Central memory CD8-positive, alpha-beta T cell (primary cell): ENCODE data around the gene RBM4B.

Experiments used
- ATAC-seq: fragments of 150-1000 bp; cut with Tn5 transposase; replicated peaks from 2 replicates; pipeline ENCODE4 v1.10.0; 2022; ENCODE audit warnings: mild to moderate bottlenecking, moderate FRiP score, moderate number of reproducible peaks; ENCODE audit not compliant: poor library complexity, severe bottlenecking; ENCODE audit errors: extremely low read depth
- DNase-seq, 2 donors: peaks; one replicate each; pipeline ENCODE4 v3.0.0; 2021; ENCODE audit warnings: low spot score in 2 of 2
- H3K27ac Mint-ChIP-seq: one replicate; pipeline ENCODE4 v1.8.0; 2022; ENCODE audit warnings: low read depth, mild to moderate bottlenecking, moderate library complexity, mixed read lengths
- H3K27me3 Mint-ChIP-seq: one replicate; pipeline ENCODE4 v1.8.0; 2022; ENCODE audit warnings: mixed read lengths
- H3K36me3 Mint-ChIP-seq: one replicate; pipeline ENCODE4 v1.8.0; 2022; ENCODE audit warnings: mild to moderate bottlenecking, moderate library complexity, mixed read lengths; ENCODE audit not compliant: insufficient read depth
- H3K4me1 Mint-ChIP-seq: one replicate; pipeline ENCODE4 v1.8.0; 2022; ENCODE audit warnings: mixed read lengths
- H3K4me3 Mint-ChIP-seq: one replicate; pipeline ENCODE4 v1.8.0; 2022; ENCODE audit warnings: mild to moderate bottlenecking, moderate library complexity, mixed read lengths
- H3K9me3 Mint-ChIP-seq: one replicate; pipeline ENCODE4 v1.8.0; 2022; ENCODE audit warnings: mixed read lengths

Gene RBM4B

GRCh38 chr11:66639066-66639813 is 38.4 kb downstream of the RBM4B start:
- ATAC-seq (peak; percentile 15), DNase-seq (peak in 1 of 2 donors; percentile 20)
- no peaks in the 10 kb centered on the region for H3K27me3 Mint-ChIP-seq
- H3K4me1 Mint-ChIP-seq = peaks cover 67% of the 10 kb centered on the region
- peak overlapping the region; percentile 99 for H3K4me3 Mint-ChIP-seq
- no peaks in the 10 kb centered on the region for H3K9me3 Mint-ChIP-seq
- peak overlapping the region; percentile 96 for H3K27ac Mint-ChIP-seq
- H3K36me3 Mint-ChIP-seq = peaks cover 73% of the 10 kb centered on the region

- no peaks in the 10 kb centered on the region for H3K9me3 Mint-ChIP-seq
- H3K4me1 Mint-ChIP-seq = peaks cover 59% of the 10 kb centered on the region
- peak within 1 kb of the TSS; percentile 96 for H3K27ac Mint-ChIP-seq
- H3K4me3 Mint-ChIP-seq = peak within 1 kb of the TSS; percentile 99
- DNase-seq = peak; percentile 89 to 97
- peaks cover 67% of the 10 kb centered on the region for H3K36me3 Mint-ChIP-seq
- peak; percentile 92 for ATAC-seq
- H3K27me3 Mint-ChIP-seq = no peaks in the 10 kb centered on the region
These were observed 39.3 kb downstream of the RBM4B start, which contains the start of gene RBM4 for GRCh38 chr11:66638177-66639065. Gene RBM4 (plus strand): TSS chr11:66638703. CDS start chr11:66639712, 1,009 bp downstream.

DNA sequence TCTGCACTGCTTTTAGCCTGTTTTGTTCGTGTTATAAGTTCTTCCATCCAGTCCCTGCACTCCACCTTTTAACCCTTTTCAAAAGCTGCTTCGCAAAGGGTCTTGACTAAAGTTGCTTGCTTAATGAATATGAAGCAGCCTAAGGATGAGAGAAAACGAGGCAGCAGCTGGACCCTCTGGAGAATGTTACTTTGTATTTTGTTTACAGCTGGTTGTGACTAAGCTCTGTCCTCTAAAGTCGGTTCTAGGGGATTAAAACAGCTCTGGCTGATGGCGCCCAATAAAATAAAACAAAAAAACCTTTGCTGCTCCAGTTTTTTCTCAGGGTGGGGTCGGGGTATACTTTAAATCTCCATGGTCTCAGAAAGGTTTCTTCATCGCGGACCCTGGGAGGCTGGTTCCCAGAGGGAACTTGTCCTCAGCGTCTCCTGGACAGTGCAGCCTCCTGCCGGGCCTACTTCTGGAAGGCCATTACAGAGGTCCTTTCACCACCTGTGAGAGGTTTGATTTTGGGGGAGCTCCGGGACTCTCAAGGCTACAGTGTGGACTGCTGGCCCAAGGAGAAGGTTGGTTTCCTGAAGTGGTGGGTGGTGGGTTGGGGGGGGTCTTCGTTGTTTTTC is 40.0 kb downstream of the RBM4B start:
- Mint-ChIP-seq H3K27me3 (no peaks in the 10 kb centered on the region), H3K4me3 (peak overlapping the region; percentile 99), H3K9me3 (no peaks in the 10 kb centered on the region), H3K27ac (peak overlapping the region; percentile 96), H3K4me1 (peaks cover 51% of the 10 kb centered on the region), H3K36me3 (peaks cover 61% of the 10 kb centered on the region)
- no peak for ATAC-seq
- no peak for DNase-seq

- Mint-ChIP-seq H3K27me3 (no peaks in the 10 kb centered on the region), H3K4me1 (peaks cover 48% of the 10 kb centered on the region), H3K36me3 (peaks cover 57% of the 10 kb centered on the region), H3K9me3 (no peaks in the 10 kb centered on the region), H3K27ac (no peak overlapping the region), H3K4me3 (no peak overlapping the region)
- DNase-seq (no peak), ATAC-seq (no peak)
These were observed 41.3 kb downstream of the RBM4B start for GRCh38 chr11:66636411-66636810.

DNA sequence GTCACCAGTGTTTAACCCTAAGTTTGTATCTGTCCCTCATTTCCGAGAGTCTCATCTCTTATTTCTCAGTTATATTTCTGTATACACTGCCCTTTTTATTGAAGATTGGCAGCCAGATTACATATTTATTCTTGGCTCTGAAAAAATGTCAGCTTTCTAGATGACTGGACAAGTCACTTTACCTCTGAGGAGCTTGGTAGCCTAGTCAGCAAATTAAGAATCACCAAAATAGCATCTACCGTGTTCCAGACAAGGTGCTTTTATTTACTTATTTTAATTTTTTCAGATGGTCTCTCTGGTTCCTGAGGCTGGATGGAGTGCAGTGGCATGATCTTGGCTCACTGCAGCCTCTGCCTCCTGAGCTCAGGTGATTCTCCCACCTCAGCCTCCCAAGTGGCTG is 44.7 kb downstream of the RBM4B start:
- Mint-ChIP-seq H3K27ac (no peak overlapping the region), H3K4me3 (no peak overlapping the region), H3K36me3 (peaks cover 49% of the 10 kb centered on the region), H3K9me3 (no peaks in the 10 kb centered on the region), H3K27me3 (no peaks in the 10 kb centered on the region), H3K4me1 (peaks cover 41% of the 10 kb centered on the region)
- ATAC-seq (no peak), DNase-seq (no peak)

DNA sequence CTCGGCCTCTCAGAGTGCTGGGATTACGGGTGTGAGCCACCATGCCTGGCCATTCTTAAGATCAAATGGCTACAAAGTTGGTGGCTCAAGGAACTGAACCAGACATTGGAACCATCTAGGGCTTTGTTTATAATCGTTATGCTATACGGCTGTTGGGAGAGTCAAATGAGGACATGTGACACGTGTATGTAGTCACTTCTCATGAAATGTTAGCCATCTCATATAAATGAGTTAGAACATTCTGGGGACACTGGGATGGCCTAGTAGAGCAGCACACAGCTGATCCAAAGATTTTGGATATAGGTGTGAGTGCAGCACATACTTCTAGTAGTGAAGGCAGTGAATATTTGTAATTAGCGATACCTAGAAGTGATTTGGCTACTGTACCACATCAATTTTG is 45.8 kb downstream of the RBM4B start:
- ATAC-seq (no peak), DNase-seq (no peak)
- H3K36me3 Mint-ChIP-seq = peaks cover 55% of the 10 kb centered on the region
- no peaks in the 10 kb centered on the region for H3K9me3 Mint-ChIP-seq
- H3K4me1 Mint-ChIP-seq = peaks cover 43% of the 10 kb centered on the region
- no peak overlapping the region for H3K4me3 Mint-ChIP-seq
- H3K27ac Mint-ChIP-seq = no peak overlapping the region
- no peaks in the 10 kb centered on the region for H3K27me3 Mint-ChIP-seq

- peaks cover 73% of the 10 kb centered on the region for H3K36me3 Mint-ChIP-seq
These were observed 48.3 kb downstream of the RBM4B start for GRCh38 chr11:66629356-66629755.

DNA sequence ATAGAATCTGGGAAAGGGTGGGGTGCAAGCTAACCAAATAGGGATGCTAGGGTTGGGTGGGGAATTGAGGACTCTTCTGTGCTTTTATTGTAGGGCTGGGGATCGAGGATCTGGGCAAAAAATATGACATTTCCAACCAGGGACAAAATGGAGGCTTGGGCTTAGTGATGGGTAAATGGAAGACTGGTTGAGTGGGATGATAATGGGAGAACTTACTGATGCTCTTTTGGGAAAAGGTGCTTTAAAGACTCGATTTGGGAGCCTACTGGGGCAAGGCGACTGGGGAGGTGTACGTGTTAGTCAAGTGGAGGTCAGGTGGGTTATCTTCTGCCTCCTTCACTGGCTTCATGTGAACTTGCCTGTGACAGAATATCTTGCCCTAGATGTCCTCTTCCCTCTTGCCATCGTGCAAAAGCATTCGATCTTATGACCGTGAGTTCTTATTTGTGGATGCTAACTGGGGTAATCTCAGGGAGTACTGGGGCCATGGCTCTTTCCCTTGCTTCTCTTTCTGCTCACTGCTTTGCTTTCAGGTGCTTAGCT is 49.6 kb downstream of the RBM4B start:
- DNase-seq = no peak
- no peak for ATAC-seq
- Mint-ChIP-seq H3K27me3 (no peaks in the 10 kb centered on the region), H3K36me3 (peaks cover 77% of the 10 kb centered on the region), H3K4me3 (peak overlapping the region; percentile 7), H3K27ac (peak overlapping the region; percentile 4), H3K4me1 (peaks cover 67% of the 10 kb centered on the region), H3K9me3 (no peaks in the 10 kb centered on the region)

More at GRCh38 chr11:66629356-66629755, 48.3 kb downstream of the RBM4B start:
- DNase-seq (no peak), ATAC-seq (no peak)
- H3K4me1 Mint-ChIP-seq = peaks cover 56% of the 10 kb centered on the region
- peak overlapping the region; percentile 15 for H3K27ac Mint-ChIP-seq
- H3K27me3 Mint-ChIP-seq = no peaks in the 10 kb centered on the region
- no peaks in the 10 kb centered on the region for H3K9me3 Mint-ChIP-seq
- no peak overlapping the region for H3K4me3 Mint-ChIP-seq

DNA sequence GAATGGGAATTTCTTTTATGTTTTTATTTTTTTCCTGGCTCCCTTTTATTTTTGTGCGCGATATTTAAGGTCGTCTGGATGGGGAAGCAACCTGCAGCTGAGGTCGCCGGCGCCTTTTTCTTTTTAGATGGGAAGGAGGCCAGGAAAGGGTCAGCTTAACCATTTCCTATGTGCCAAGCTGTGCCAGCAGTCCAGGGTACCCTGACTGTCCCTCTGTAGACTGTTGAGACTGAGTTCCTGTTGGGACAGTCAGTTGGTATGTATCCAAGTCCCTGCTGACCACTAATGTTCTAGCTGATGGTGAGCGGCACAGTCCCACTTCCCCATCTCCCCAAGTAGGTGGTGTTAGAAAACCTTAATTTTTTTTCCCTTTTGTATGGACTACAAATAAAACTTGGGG is 50.8 kb downstream of the RBM4B start:
- Mint-ChIP-seq H3K36me3 (peaks cover 86% of the 10 kb centered on the region), H3K4me3 (no peak overlapping the region), H3K9me3 (no peaks in the 10 kb centered on the region), H3K27ac (peak overlapping the region; percentile 80), H3K4me1 (peaks cover 74% of the 10 kb centered on the region), H3K27me3 (no peaks in the 10 kb centered on the region)
- ATAC-seq (no peak), DNase-seq (no peak)

GRCh38 chr11:66626382-66626781 is 51.3 kb downstream of the RBM4B start:
- no peaks in the 10 kb centered on the region for H3K9me3 Mint-ChIP-seq
- no peak for ATAC-seq
- peaks cover 75% of the 10 kb centered on the region for H3K4me1 Mint-ChIP-seq
- DNase-seq = no peak
- no peaks in the 10 kb centered on the region for H3K27me3 Mint-ChIP-seq
- peaks cover 87% of the 10 kb centered on the region for H3K36me3 Mint-ChIP-seq
- peak overlapping the region; percentile 80 for H3K27ac Mint-ChIP-seq
- H3K4me3 Mint-ChIP-seq = no peak overlapping the region

DNA sequence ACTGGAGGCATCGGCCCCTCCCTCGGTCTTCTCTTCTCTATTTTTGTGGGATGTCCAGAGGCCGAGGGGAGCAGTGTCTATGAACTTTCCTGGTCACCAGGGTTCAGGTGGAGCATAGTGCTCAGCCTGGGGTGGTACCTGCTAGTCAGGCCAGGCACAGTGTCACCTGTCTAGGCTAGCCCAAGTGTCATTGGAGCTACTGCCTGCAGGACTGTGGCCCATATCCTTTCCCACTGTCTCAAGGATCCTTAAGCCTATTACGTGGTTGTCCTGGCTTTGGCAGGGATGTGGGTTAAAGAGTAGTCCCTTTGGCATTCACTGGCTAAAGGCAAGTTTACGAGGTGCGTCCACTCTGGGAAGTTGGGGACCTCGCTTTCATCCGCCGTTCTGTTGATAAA is 51.9 kb downstream of the RBM4B start:
- H3K36me3 Mint-ChIP-seq = peaks cover 87% of the 10 kb centered on the region
- no peaks in the 10 kb centered on the region for H3K27me3 Mint-ChIP-seq
- DNase-seq = no peak
- peak overlapping the region; percentile 80 for H3K27ac Mint-ChIP-seq
- no peak overlapping the region for H3K4me3 Mint-ChIP-seq
- H3K9me3 Mint-ChIP-seq = no peaks in the 10 kb centered on the region
- ATAC-seq = no peak
- H3K4me1 Mint-ChIP-seq = peaks cover 81% of the 10 kb centered on the region

- DNase-seq (no peak), ATAC-seq (no peak)
- H3K4me3 Mint-ChIP-seq = no peak overlapping the region
- no peaks in the 10 kb centered on the region for H3K27me3 Mint-ChIP-seq
- peaks cover 80% of the 10 kb centered on the region for H3K4me1 Mint-ChIP-seq
- peak overlapping the region; percentile 80 for H3K27ac Mint-ChIP-seq
- H3K9me3 Mint-ChIP-seq = no peaks in the 10 kb centered on the region
- H3K36me3 Mint-ChIP-seq = peaks cover 88% of the 10 kb centered on the region
These were observed 52.5 kb downstream of the RBM4B start for GRCh38 chr11:66625041-66625751.
